Measurements from ENCODE around the gene ZFHX3. TPM values are rescaled to one million over a fixed set of nuclear protein-coding genes. Genes with fewer than 3 reads are reported as not detected.

ZFHX3 gene
- total and polyA plus RNA-seq, 2 of the 8 experiments (the other 6 are each of a cell fraction or from before 2014, with no cell fraction given): 0.08 to 0.99 TPM

GRCh38 chr16:72922714-72923113 is 125.2 kb downstream of the ZFHX3 start:
- CTCF ChIA-PET (ENCODE audit: partially characterized antibody): interaction anchor here (0.6 to 1.4 kb wide), 4 partner anchors 14 to 235 kb away, joined by 3 read pairs; no protein-coding TSS in a partner anchor
- Histone ChIP-seq H3K4me3 (ENCODE audit: extremely low read depth in 1 of 4, insufficient read depth in 2 of 4, low read depth in 3 of 4, low read length in 4 of 4) (no peak overlapping the region), H4K91ac (replicated peaks; ENCODE audit: insufficient read length, low read length) (no peak overlapping the region), H3K23me2 (ENCODE audit: low read depth, low read length) (no peaks in the 10 kb centered on the region), H2AK5ac (ENCODE audit: low read depth, low read length) (no peak overlapping the region), H3K4me1 (replicated peaks in 1 of 4; ENCODE audit: control insufficient read depth in 3 of 4, insufficient read depth in 4 of 4, low read length in 3 of 4) (no peaks in the 10 kb centered on the region), H3K23ac (ENCODE audit: insufficient read length) (no peak overlapping the region), H3K56ac (replicated peaks; ENCODE audit: insufficient read length, low read depth, low read length) (no peak overlapping the region), H3K27me3 (replicated peaks in 1 of 4; ENCODE audit: control insufficient read depth in 3 of 4, extremely low read depth in 1 of 4, insufficient read depth in 3 of 4, low read length in 3 of 4) (no peaks in the 10 kb centered on the region), H3K79me2 (ENCODE audit: control insufficient read depth in 1 of 2, insufficient read depth in 2 of 2, low read length in 2 of 2) (no peaks in the 10 kb centered on the region), H3K9ac (replicated peaks in 1 of 4; ENCODE audit: extremely low read depth in 1 of 4, low read depth in 3 of 4, low read length in 3 of 4) (no peak overlapping the region), H2BK5ac (ENCODE audit: low read depth, low read length) (no peak overlapping the region), H3K36me3 (ENCODE audit: control insufficient read depth in 2 of 4, insufficient read depth in 4 of 4, low read length in 3 of 4) (no peaks in the 10 kb centered on the region), H3K9me3 (ENCODE audit: insufficient read depth in 2 of 2, low read depth in 1 of 2, low read length in 1 of 2) (no peaks in the 10 kb centered on the region), H4K20me1 (replicated peaks in 1 of 2; ENCODE audit: control insufficient read depth in 1 of 2, insufficient read depth in 2 of 2, low read length in 2 of 2) (no peaks in the 10 kb centered on the region), H3K18ac (ENCODE audit: extremely low read depth, low read length) (no peak overlapping the region), H3K4ac (replicated peaks; ENCODE audit: insufficient read length, low read depth, low read length) (no peak overlapping the region), H2BK120ac (replicated peaks; ENCODE audit: low read depth, low read length) (no peak overlapping the region), H4K8ac (ENCODE audit: extremely low read depth, insufficient read depth, low read length) (no peak overlapping the region), H3K14ac (ENCODE audit: insufficient read length) (no peak overlapping the region), H3K4me2 (ENCODE audit: insufficient read depth in 1 of 2, low read depth in 2 of 2, low read length in 2 of 2) (no peak overlapping the region), H2AFZ (ENCODE audit: low read length) (no peak overlapping the region), H4K5ac (ENCODE audit: insufficient read length, low read depth, low read length) (no peak overlapping the region), H2BK12ac (ENCODE audit: low read depth, low read length) (no peak overlapping the region), H2BK15ac (ENCODE audit: low read length) (no peak overlapping the region), H3K79me1 (ENCODE audit: low read depth, low read length) (no peaks in the 10 kb centered on the region), H2BK20ac (ENCODE audit: low read length) (no peak overlapping the region), H3K27ac (ENCODE audit: low read depth, low read length) (no peak overlapping the region)
- POLR2A ChIA-PET (ENCODE audit: partially characterized antibody): no interaction called here
- TF ChIP-seq POLR2AphosphoS5 (IDR thresholded peaks at IDR 0.05; ENCODE audit: low read depth, low read length) (no peak), HDAC6 (IDR thresholded peaks at IDR 0.05; ENCODE audit: low read depth, low read length) (no peak), RXRA (IDR thresholded peaks at IDR 0.05; ENCODE audit: insufficient read depth, low read depth, low read length) (no peak), CBX5 (IDR thresholded peaks at IDR 0.05; ENCODE audit: low read depth, low read length) (no peak), PHF8 (conservative IDR thresholded peaks at IDR 0.05; ENCODE audit: low read depth, low read length) (no peak)
- FAIRE-seq (no peak), DNase-seq (ENCODE audit: low read depth in 1 of 2, low spot score in 2 of 2) (no peak)
- WGBS, 2 experiments (ENCODE audit: extremely low coverage in 1 of 2, insufficient coverage in 1 of 2, insufficient read length in 1 of 2, insufficient replicate concordance in 2 of 2, low coverage in 1 of 2, low lambda C conversion rate in 2 of 2, missing lambda C conversion rate in 1 of 2): 87% methylated on average over 3 of the region's 3 CpGs; no CpG with 5 or more reads in 1 of the 2 experiments
